ENCODE data around the gene ZNHIT2.
"Not testable (repeated sequence)": the region's sequence is repeated elsewhere in the genome, so short reads cannot be mapped to it uniquely, and the experiment has no call there.

The ZNHIT2 gene

DNA sequence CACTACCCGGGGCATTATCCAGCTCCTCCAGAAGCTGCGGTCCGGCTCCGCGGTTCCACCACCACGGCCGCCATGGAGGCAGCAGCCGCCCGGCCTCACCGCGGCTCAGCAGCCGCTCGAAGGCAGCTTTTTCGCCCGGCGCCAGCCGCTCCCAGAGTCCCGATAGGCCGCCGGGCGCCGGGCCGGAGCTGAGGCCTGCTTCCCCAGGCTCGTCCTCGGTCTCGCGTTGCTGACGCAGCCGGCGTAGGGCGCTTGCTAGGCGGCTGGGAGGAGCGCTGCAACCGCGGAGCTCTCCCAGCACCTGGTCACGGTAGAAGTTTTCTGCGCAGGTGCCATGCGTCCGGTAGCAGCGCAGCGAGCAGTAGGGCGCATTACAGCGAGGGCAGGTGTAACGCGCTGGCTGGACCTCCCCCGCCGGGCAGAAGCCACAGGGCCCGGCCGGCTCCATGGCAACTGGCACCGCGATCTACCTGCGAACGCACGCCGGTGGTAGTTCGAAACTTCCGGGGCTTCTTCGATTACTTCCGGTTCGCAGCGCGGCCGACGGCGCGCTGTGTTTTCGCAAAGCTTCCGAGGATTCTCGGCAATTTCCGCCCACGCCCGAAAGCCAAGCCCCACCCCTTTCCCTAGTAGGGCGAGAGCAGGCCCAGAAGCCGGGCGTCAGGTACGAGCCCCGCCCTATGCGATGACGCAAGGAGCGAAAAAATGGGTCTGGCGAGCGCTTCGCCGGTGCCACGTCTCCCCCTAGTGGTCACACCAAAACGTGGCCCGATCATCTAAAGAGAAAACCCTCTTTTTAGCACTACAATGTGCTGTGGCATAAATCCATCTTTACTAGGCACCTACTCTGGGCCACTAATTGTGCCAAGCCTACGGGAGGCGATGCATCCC is at the start of gene ZNHIT2:
ZNHIT2 (minus strand) TSS at position 496 of the 891 bp plus-strand sequence; CDS start at position 448, 48 bp downstream.
- peak; percentile 100 for DNase-seq (ENCODE audit: low read depth in 4 of 4, low spot score in 1 of 4)

GRCh38 chr11:65166893-65167292 is 49.4 kb upstream of the ZNHIT2 start:
- DNase-seq (ENCODE audit: low read depth in 4 of 4, low spot score in 1 of 4), result no peak

DNA sequence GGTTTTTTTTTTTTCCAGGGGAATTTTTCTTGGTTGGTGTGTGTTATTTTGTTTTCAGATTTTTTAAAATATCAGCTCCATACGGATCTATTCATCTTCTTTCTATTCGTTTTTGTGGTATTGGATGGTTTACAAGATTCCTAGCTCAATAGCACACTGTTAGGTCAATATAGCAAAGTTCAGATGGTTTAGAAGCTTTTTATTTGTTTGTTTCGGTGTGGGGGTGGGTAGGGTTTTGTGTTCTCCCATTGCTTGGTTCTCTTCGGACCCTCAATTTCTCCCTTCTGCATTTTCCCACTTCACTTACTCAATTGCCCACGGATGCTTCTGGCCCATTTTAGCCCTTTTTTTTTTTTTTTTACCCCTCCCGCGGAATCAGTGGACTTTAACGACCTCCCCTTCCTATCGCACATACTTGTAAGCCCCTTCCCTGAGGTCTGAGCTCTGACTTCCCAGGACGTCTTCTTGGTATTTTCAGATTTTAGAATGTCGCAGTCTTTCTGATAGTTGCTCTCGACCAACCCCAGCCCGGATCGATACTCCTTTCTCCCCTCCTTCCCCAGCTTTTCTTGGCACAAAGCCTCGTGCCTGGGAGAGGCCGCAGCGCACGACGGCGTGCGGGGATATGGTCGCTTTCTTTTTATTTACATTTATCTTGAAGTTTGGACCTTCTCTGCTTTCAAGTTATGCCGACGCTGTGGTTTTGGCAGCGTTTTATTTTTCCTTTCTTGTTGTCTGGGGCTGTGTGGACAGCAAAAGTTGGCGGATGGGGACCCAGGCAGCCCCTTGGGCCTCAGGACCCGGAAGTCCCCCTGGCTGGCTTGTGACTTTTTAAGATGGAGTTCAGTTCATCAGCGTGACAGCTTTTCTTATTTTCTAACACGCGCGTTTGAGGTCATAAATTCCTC is 48.2 kb upstream of the ZNHIT2 start:
- no peak for DNase-seq (ENCODE audit: low read depth in 4 of 4, low spot score in 1 of 4)

GRCh38 chr11:65163684-65164083 is 46.2 kb upstream of the ZNHIT2 start:
- no peak for DNase-seq (ENCODE audit: low read depth in 4 of 4, low spot score in 1 of 4)

- no peak for DNase-seq (ENCODE audit: low read depth in 4 of 4, low spot score in 1 of 4)
Observed at GRCh38 chr11:65160643-65161042, 43.1 kb upstream of the ZNHIT2 start.

GRCh38 chr11:65159012-65159411 is 41.5 kb upstream of the ZNHIT2 start:
- DNase-seq (ENCODE audit: low read depth in 4 of 4, low spot score in 1 of 4), result no peak

DNA sequence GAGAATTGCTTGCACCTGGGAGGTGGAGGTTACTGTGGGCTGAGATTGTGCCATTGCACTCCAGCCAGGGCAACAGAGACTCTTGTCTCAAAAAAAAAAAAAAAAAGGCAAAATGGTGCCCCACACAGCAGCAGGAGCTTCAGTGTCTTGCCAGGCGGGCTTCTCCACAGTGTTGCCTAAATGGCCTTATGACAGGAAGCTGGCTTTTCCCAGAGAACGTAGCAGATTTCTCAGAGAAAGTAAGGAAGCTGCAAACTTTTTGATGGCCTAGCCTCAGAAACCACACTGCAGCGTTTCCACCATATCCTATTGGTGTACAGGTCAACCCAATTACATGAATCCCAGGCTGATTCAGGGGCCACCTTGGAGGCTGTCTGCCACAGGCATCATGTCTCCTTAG is 39.8 kb upstream of the ZNHIT2 start:
- no peak for DNase-seq (ENCODE audit: low read depth in 4 of 4, low spot score in 1 of 4)

GRCh38 chr11:65156926-65157325 is 39.4 kb upstream of the ZNHIT2 start:
- no peak for DNase-seq (ENCODE audit: low read depth in 4 of 4, low spot score in 1 of 4)

DNA sequence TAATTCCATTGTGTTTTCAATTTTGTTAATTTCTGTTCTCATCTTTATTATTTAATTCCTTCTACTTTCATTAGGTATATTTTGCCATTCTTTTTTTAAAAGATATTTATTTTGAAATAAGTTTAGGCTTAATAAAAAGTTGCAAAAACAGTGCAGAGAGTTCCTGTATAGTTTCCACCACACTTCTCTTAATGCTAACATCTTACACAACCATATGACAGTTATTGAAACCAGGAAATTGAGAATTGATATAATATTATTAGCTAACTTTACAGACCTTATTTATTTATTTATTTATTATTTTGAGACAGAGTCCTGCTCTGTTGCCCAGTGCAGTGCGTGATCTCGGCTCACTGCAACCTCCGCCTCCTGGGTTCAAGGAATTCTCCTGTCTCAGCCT is 38.8 kb upstream of the ZNHIT2 start:
- no peak for DNase-seq (ENCODE audit: low read depth in 4 of 4, low spot score in 1 of 4)

- no peak for DNase-seq (ENCODE audit: low read depth in 4 of 4, low spot score in 1 of 4)
Observed at GRCh38 chr11:65152122-65152521, 34.6 kb upstream of the ZNHIT2 start.

GRCh38 chr11:65151331-65151899 is 33.9 kb upstream of the ZNHIT2 start:
- no peak for DNase-seq (ENCODE audit: low read depth in 4 of 4, low spot score in 1 of 4)

DNA sequence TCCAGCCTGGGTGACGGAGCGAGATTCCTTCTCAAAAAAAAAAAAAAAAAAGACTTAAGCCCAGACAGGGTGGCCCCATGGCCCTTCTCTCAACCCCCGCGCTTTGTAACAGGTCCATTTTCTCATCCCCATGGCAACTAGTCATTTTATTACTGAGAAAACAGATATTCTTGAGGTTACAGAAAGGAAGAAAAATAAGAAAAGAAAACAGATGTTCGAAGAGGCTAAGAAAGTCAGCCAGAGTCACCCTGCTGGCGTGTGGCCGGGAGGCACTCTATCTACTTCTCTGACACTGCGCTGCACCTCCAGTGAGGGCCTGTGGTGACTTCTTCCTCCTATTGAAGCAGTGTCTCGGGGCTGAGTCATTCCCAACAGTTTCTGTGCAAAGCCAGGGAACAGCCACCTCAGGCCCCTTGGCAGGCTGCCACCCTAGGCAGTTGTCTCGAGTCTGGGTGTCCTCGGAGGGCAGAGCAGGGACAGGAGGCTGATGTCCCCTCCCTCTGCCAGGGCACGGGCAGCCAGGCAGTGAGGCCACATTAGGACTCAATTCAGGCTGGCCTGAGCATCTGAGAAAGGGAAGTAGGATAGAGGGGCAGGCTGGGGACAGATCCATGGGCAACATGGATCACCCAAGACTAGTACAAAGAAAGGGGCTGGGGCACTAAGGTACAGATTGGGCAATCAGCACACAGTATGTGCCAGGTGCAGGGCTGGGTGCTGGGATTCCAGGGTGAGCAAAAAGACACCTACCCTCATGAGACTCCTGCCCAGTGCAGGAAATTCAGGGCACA is 33.2 kb upstream of the ZNHIT2 start:
- DNase-seq (ENCODE audit: low read depth in 4 of 4, low spot score in 1 of 4), result no peak

DNA sequence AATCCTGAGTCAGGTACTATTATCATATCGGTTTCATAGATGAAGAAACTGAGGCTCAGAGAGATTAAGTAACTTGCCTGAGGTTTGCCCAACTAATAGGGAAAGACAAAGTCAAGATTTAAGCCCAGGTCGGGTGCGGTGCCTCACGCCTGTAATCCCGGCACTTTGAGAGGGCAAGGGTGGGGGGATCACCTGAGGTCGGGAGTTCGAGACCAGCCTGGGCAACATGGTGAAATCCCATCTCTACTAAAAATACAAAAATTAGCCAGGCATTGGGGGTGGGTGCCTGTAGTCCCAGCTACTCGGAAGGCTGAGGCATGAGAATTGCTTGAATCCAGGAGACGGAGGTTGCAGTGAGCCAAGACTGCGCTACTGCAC is 32.6 kb upstream of the ZNHIT2 start:
- not testable (repeated sequence) for DNase-seq (ENCODE audit: low read depth in 4 of 4, low spot score in 1 of 4)

DNA sequence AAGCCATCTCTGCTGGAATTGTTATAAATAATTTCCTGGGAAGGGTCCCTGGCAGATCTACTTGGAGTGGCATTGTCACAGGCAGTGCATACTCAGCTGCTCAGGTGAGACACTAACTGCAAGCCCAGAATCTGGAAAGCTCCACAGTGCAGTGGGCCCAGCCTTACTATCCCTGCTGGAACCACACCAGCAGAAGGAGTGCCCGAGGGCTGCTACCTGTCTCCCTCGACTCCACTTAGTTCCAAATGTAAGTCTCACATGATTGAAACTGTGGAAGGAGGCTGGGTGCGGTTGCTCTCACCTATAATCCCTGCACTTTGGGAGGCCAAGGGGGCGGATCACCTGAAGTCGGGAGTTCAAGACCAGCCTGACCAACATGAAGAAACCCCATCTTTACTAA is 31.2 kb upstream of the ZNHIT2 start:
- no peak for DNase-seq (ENCODE audit: low read depth in 4 of 4, low spot score in 1 of 4)

DNA sequence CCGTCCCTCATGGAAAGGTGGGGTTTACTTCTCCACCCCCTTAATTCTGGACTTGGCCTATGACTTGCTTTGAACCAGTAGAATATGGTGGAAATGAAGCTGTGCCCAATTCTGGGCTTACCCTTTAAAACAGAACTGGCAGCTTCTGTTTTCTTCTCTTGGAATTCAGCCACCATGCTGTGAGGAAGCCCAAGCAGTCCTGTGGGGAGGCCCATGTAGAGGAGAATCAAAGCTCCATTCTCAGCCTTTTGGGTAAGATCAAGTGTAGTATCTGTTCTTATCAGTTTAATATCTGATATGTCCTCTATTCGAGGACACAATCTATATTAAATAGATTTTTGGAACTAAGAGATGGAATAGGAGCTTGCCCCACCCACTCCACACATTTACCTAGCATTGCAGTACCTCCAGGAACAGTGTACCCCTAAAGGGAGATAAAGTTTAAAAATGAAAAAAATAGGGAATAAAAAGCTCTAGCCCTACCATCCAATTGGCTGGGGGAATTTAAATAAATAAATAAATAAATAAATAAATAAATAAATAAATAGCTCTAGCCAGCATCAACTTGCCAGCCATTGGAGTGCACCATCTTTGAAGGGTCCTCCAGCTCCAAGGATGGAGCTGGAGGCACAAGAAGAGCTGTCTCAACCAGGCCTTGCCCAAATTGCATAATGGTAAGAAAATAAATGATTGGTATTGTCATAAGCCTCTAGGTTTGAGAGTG is 30.0 kb upstream of the ZNHIT2 start:
- DNase-seq (ENCODE audit: low read depth in 4 of 4, low spot score in 1 of 4), result no peak

DNA sequence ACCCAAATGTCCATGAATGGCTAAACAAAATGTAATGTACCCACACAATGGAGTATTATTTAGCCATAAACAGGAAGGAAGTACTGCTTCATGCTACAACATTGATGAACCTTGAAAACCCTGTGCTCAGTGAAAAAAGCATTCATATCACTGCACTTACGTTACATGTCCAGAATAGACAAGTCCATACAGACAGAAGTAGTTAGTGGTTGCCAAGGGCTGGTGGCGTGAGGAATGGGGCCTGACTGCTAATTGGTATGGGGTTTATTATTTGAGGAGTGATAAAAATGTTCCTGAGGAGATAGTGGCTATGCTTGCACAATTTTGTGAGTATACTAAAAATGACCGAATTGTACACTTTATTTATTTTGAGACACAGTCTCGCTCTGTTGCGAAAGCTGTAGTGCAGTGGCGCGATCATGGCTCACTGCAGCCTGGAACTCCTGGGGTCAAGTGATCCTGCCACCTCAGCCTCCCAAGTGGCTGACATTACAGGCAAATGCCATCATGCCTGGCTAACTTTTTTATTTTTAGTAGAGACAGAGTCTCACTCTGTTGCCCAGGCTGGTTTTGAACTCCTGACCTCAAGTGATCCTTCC is 24.5 kb upstream of the ZNHIT2 start:
- no peak for DNase-seq (ENCODE audit: low read depth in 4 of 4, low spot score in 1 of 4)

DNA sequence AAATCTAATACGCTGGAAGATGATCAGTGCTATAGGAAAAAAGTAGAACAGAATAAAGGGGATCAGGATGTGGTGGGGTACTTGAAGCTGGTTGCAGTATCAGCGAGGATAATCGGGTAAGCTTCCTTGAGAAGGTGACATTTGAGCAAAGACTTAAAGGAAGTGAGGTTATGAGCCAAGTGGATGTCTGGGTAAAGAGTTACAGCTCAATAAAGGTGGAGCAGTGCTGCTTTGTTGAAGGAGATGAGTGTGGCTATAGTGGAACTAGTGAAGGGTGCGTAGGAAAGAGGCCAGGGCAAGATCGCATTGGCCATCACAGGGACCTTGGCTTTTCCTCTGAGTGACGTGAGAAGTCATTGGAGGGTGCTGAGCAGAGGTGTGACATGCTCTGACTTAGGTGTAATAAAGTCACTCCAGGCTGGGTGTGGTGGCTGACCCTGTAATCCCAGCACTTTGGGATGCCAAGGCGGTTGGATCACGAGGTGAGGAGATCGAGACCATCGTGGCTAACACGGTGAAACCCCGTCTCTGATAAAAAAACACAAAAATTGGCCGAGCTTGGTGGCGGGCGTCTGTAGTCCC is 19.1 kb upstream of the ZNHIT2 start:
- DNase-seq (ENCODE audit: low read depth in 4 of 4, low spot score in 1 of 4), result no peak

DNA sequence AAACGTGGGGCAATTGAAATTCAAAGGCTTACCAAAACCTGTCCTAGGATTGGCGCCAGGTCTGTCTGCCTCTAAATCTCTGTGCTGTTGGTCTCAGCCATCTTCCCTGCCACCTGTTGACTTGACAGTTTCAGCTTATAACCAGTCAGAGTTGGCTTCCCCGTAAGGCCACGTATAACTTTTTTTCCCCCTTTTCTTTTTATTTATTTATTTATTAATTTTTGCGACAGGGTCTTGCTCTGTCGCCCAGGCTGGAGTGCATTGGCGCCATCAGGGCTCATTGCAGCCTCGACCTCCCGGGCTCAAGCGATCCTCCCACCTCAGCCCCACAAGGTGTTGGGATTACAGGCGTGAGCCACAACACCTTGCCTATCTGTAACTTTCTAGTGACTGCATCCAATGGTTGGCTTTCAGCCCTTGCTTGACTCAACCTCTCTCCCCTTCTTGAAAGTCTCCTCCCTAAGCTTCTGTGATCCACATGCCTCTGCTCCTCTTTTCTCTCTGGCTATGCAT is 18.2 kb upstream of the ZNHIT2 start:
- no peak for DNase-seq (ENCODE audit: low read depth in 4 of 4, low spot score in 1 of 4)

DNA sequence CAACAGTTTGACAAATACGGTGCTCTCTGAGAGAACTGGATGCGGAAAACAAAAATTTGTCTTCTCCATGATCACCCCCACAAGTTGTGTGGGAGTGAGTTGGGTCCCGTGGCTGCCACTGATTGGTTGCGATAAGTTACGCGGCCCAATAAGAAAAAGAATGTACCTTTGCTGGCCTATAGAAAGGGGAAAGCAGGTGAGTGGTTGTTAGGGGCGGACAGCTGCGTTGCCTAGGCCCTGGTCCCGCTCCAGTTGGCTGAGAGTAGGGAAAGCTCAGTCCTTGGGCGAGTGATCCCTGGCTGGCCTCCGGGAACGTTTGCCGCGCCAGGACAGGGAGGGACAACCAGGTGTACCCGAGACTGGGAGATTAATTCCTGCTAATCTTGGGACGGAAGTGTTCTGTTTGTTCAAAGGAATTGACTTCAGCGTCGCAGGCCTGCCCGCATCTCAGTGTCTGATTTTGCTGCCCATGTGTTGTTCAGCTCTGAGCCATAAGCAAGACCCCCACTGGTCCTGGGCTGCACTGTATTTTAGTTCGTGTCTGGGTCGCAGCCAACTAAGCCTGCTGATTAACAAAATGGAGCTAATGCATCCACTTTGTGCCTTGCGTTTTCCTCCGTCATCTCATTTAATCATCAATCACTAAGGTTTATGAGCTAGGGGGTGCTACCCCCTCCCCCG is 17.6 kb upstream of the ZNHIT2 start:
- peak in 3 of 4 experiments; percentile 61 to 75 (median 69) for DNase-seq (ENCODE audit: low read depth in 4 of 4, low spot score in 1 of 4)

All from stimulated activated CD4-positive, alpha-beta T cell treated with anti-CD3 and anti-CD28 coated beads, Interleukin-1b, Interleukin-23, amount 100 ng/mL, for 24 hours (primary cell).